HG03108 (cell line): ENCODE data around the gene TIGD7.

Experiments used
- ATAC-seq: cut with Tn5 transposase; IDR thresholded peaks from one replicate; pipeline ENCODE4 v1.9.1; 2021; ENCODE audit warnings: moderate library complexity; ENCODE audit not compliant: unreplicated experiment

TIGD7 gene

GRCh38 chr16:3305109-3306068 is at the start of gene TIGD7, which contains the start of gene ZNF75A:
Gene TIGD7, minus strand, starts transcription at chr16:3305430. Its CDS starts 4,816 bp downstream, at chr16:3300614.
Gene ZNF75A, plus strand, starts transcription at chr16:3305497. Its CDS starts 2,932 bp downstream, at chr16:3308429.
- peak; percentile 94 for ATAC-seq

GRCh38 chr16:3349175-3349574 is 43.9 kb upstream of the TIGD7 start:
- ATAC-seq: no peak

- no peak for ATAC-seq
Measured at GRCh38 chr16:3348547-3349167, 43.4 kb upstream of the TIGD7 start.

GRCh38 chr16:3347586-3347985 is 42.4 kb upstream of the TIGD7 start:
- no peak for ATAC-seq

GRCh38 chr16:3346041-3346440 is 40.8 kb upstream of the TIGD7 start:
- no peak for ATAC-seq

- no peak for ATAC-seq
Measured at GRCh38 chr16:3328643-3329042, 23.4 kb upstream of the TIGD7 start.

- no peak for ATAC-seq
Measured at GRCh38 chr16:3328104-3328503, 22.9 kb upstream of the TIGD7 start.

- no peak for ATAC-seq
Measured at GRCh38 chr16:3327514-3327913, 22.3 kb upstream of the TIGD7 start.

- ATAC-seq: no peak
Measured at GRCh38 chr16:3321816-3322215, 16.6 kb upstream of the TIGD7 start.

GRCh38 chr16:3317315-3317999 is 12.2 kb upstream of the TIGD7 start:
- ATAC-seq: no peak

GRCh38 chr16:3311496-3311895 is 6.3 kb upstream of the TIGD7 start:
- ATAC-seq: no peak

- no peak for ATAC-seq
Measured at GRCh38 chr16:3306078-3306477, 848 bp upstream of the TIGD7 start.

- no peak for ATAC-seq
Measured at GRCh38 chr16:3304370-3304769, 860 bp downstream of the TIGD7 start.

GRCh38 chr16:3295783-3296182 is 9.4 kb downstream of the TIGD7 start:
- ATAC-seq: no peak

GRCh38 chr16:3295209-3295608 is 10.0 kb downstream of the TIGD7 start:
- no peak for ATAC-seq

GRCh38 chr16:3292604-3293003 is 12.6 kb downstream of the TIGD7 start:
- ATAC-seq: no peak

- no peak for ATAC-seq
Measured at GRCh38 chr16:3289998-3290673, 15.1 kb downstream of the TIGD7 start.

GRCh38 chr16:3285131-3285530 is 20.1 kb downstream of the TIGD7 start:
- ATAC-seq: no peak

- ATAC-seq: no peak
Measured at GRCh38 chr16:3283543-3284447, 21.4 kb downstream of the TIGD7 start.
